ENCODE measurements around the gene KCNB1.

Gene KCNB1

DNA sequence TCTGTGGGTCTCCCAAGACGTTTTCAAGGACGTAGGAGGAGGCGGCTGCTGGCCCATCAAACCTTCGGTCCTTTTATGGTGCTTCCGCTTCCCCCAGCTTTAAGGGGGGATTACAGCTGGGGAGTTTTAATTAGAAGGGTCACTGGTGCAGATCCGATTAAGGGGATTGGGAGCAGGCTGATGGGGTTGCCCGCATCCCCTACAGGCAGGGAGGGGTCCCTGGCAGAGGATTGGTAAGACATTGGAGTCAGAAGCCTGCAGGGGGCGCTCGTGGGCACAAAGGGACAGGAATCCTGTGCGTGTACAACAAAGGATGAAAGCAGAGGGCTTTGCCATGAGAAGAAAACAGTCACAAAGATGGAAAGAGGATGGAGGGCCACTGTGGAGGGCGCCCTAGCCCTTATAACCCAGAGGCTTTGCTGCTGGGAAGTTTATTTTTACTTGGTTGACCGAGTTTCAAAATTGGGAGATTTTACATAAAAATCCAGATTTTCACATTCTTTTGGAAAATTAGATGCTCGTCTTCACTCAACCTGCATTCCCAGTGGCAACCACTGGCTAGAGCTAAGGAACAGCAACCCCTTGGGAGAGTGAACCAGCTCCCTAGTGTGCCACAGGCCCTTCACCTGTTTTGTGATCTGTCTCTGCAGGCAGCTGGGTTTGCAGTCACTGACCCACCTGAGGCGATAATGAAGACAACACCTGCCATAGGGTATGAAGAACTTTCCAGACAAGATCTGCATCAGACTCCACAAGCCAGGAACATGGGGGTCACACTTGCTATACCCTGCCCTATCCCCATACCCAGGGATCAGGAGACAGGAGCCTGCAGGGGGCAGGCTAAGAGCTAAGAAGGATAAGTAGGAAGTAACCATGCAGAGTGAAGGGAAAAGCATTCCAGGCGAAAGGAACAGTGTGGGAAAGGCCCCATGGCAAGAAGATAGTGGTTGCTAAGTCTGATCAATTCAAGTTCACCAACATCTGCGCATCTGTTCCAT lies 97.7 kb downstream of the KCNB1 start:
- peak; percentile 59 for DNase-seq

- peak; percentile 92 for DNase-seq
These were observed 100.6 kb downstream of the KCNB1 start for GRCh38 chr20:49381558-49382493.

- DNase-seq, result no peak
These were observed 102.1 kb downstream of the KCNB1 start for GRCh38 chr20:49380337-49380780.

DNA sequence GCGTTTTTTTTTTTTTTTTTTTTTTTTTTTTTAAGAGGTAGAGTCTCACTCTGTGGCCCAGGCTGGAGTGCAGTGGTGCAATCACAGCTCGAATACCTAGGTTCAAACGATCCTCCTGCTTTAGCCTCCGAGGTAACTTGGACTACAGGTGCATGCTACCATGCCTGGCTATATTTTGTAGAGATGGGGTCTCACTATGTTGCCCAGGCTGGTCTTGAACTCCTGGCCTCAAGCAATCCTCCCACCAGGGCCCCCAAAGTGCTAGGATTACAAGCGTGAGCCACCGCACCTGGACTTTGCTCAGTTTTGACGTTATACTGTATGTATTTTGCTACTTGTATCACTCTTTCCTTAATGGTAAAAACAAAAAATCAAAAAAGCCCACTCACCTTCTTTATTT lies 103.1 kb downstream of the KCNB1 start:
- no peak for DNase-seq

GRCh38 chr20:49377326-49377725 lies 105.1 kb downstream of the KCNB1 start:
- DNase-seq, result no peak

DNA sequence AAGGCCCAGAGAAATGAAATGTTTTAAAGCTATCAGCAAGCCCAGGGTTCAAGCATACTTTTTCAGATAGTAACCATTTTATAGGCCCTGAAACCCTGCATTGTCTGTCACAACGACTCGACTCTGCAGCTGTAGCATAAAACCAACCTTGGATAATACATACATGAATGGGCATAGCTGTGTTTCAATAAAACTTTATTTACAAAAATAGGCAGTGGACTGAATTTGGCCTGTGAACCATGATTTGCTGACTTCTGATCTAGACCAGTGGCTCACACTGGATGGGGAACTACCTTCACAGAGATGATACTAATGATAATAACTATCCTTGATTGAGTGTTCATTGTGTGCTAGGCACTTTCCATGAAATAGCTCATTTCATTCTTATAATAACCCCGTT lies 107.3 kb downstream of the KCNB1 start:
- no peak for DNase-seq

GRCh38 chr20:49372095-49372734 lies 110.3 kb downstream of the KCNB1 start:
- peak; percentile 49 for DNase-seq

GRCh38 chr20:49368596-49368995 lies 113.9 kb downstream of the KCNB1 start:
- DNase-seq, result no peak

GRCh38 chr20:49367113-49367512 lies 115.4 kb downstream of the KCNB1 start:
- no peak for DNase-seq

DNA sequence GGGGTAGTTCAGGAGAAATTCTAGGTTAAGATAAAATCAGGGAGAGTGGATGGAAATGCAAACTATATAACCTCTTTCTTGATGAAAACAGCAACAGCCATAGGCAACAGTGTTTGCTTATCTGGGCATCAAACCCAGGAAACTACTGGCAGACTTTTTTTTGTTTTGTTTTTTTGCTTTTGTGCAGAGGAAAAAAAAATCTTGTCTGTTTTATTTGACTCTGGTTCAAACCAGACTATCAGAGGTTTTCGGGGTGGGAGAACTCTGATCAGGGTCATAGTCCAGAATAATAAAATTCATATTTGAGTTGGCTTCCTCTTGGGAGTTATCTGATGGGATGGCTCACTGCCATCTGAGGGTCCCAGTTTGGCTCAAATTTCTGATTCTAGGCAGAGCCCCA lies 115.8 kb downstream of the KCNB1 start:
- no peak for DNase-seq

DNA sequence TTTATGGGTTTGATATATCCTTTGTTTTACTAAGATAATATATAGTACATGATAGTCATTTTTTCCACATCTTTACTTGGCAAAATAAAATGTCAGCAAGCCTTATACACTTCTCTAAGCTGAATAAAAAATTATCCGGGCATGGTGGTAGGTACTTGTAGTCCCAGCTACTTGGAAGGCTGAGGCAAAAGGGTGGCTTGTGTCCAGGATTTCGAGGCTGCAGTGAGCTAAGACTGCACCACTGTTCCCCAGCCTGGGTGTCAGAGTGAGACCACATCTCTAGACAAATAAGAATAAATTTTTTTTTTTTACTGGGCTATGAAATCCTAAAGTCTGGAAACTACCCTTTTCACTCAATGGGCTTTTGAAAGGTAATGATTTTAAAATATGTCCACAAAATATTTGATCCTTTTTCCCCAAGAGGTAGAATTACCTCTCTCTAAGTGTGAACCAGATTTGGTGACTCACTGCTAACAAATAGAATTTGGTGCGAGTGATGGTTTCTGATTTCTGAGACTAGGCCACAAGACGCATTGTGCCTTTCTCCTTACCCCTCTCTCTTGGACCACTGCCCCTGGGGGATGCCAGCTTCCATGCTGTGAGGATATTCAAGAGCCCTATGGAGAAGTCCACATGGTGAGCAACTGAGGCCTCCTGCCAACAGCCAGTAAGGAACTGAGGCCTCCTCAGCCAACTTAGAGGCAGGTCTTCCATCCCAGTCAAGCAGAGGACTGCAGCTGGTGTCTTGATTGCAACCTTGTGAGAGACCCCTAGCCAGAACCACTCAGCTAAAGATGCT lies 120.4 kb downstream of the KCNB1 start:
- no peak for DNase-seq

- DNase-seq, result no peak
These were observed 122.1 kb downstream of the KCNB1 start for GRCh38 chr20:49360242-49360968.

GRCh38 chr20:49356676-49357075 lies 125.8 kb downstream of the KCNB1 start:
- DNase-seq, result peak; percentile 11

GRCh38 chr20:49354673-49355072 lies 127.8 kb downstream of the KCNB1 start:
- no peak for DNase-seq

- no peak for DNase-seq
These were observed 129.1 kb downstream of the KCNB1 start for GRCh38 chr20:49353348-49353747.

DNA sequence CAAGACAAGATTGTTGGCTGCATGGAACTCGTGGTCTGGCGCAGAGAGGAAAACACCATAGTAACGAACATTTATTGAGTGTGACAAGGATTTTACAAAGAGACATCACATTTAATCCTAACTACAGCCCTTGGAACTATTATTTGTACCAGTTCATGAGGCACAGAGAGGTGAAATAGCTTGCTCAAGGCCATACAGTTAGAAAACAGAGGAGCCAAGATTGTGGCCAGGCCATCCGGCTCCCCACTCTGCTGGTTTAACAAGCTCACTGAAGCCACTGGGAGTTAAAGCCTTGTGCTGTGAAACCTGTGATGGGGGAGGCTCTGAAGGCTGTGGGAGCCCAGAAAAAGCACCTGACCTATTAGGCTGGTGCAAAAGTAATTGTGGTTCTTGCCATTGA lies 129.7 kb downstream of the KCNB1 start:
- DNase-seq, result no peak

DNA sequence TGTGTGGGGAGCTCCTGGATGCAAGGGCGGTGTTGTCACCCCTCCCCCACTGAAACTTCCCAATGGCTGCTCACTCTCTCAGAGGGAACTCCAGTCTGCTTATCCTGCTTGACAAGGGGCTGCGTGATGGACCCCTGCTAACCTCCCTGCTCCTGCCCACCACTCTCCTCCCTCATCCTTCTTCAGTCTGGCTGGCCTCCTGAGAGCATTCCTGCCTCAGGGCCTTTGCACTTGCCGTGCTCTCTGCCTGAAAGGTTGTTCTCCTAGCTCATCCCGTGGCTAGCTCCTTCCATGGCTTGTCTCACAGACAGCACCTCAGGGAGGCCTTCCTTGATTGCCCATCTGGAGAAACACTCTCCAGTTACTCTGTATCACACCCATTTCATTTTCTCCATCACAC lies 130.7 kb downstream of the KCNB1 start:
- DNase-seq, result no peak

DNA sequence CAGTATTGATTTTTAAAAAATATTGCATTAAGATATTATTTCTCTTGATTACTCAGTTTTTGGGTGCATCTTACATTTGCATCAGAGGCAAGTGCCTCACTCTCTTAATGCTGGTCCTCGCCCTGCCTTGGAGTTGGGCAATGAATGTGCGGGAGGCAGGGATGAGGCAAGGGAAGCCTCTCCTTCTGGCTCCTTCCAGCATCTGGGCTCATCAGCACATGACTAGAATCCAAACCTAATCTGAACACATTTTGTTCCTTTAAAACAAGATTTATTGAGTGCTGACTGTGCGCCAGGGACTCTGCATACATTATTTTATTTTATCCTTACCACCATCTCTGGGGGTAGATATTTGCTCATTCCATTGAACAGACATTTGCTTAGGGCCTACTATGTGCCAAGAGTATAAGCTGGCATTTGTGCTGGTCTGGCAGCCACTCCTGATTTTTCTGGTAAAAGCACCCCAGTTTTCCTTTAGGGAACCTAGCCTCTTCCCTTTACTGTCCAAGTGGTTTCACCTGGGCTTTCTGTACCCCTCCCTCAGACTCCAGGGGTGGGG lies 132.7 kb downstream of the KCNB1 start:
- no peak for DNase-seq

GRCh38 chr20:49349078-49349477 lies 133.4 kb downstream of the KCNB1 start:
- no peak for DNase-seq

- no peak for DNase-seq
These were observed 133.9 kb downstream of the KCNB1 start for GRCh38 chr20:49348563-49348962.

GRCh38 chr20:49347156-49347555 lies 135.3 kb downstream of the KCNB1 start:
- no peak for DNase-seq
